GM21367 (cell line): ENCODE results near the gene NHLRC4.
"Not testable (repeated sequence)": the region's sequence is repeated elsewhere in the genome, so short reads cannot be mapped to it uniquely, and the experiment has no call there.

Source experiments
- ATAC-seq: cut with Tn5 transposase; IDR thresholded peaks from one replicate; pipeline ENCODE4 v1.9.1; 2021; ENCODE audit not compliant: unreplicated experiment

Gene NHLRC4

GRCh38 chr16:596736-597060 is 29.9 kb downstream of the NHLRC4 start:
- no peak for ATAC-seq

DNA sequence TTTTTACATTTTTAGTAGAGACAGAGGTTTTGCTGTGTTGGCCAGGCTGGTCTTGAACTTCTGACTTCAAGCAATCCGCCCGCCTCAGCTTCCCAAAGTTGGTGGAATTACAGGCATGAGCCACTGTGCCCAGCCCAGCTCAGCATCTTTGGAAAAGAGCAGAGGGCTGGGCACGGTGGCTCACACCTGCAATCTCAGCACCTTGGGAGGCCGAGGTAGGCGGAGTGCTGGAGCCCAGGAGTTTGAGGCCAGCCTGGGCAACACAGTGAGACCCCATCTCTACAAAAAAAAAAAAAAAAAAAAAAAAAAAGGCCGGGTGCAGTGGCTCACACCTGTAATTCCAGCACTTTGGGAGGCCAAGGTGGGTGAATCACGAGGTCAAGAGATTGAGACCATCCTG is 30.9 kb downstream of the NHLRC4 start:
- not testable (repeated sequence) for ATAC-seq

DNA sequence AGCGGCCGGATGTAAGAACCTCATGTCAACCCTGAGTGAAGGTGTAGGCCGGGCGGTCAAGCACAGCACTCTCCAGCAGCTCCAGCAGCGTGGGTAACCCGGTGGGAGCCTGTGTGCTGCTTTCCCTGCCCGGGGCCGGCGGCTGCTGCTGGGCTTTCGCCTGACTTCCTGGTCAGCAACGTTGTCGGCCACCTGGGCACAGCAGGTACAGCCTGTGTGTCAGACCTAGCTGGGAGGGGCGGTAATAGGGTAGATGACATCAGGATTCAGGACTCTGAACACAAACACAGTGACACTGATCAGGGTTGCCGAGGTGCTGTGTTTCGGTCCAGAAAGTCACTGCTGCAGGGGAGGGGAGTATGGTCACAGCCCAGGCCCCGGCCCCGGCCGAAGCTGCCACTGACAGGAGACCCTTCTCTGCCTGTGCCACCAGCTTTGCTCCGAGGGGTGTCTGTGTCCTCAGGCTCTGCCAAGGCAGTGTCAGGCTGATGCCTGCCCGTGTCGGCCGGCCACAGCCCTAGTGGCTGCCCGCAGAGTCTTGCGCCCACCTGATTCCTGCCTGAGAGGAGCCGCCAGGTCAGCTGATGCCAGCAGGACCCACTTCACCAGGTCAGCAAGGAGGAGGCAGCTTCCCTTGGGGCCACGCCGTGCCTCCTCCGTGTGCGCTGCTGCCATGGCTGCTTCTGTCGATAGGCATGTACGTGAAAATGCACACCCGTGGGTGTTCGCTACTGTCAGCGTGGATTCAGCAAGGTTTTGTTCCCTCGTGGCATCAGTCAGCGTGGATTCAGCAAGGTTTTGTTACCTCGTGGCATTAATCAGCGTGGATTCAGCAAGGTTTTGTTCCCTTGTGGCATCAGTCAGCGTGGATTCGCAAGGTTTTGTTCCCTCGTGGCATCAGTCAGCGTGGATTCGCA is 32.3 kb downstream of the NHLRC4 start:
- ATAC-seq: no peak

DNA sequence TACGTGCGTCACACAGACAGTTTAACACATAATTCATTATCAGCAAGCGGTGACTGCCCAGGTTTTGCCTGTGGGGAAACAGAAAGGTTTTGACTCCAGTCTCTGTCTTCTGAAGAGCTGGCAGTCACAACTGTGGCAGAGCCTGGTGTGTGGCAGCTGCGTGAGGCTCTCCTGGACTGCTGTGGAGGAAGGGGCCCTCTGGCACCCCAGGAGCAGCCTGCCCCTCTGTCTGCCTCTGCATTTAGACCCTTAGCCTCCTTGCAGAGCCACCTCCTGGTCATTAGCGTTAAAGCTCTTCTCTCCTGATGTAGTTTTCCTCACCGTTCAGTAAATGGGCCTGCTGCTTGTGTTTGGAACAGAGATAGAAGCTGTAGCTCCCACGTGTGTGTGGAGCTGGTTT is 34.0 kb downstream of the NHLRC4 start:
- ATAC-seq: no peak

DNA sequence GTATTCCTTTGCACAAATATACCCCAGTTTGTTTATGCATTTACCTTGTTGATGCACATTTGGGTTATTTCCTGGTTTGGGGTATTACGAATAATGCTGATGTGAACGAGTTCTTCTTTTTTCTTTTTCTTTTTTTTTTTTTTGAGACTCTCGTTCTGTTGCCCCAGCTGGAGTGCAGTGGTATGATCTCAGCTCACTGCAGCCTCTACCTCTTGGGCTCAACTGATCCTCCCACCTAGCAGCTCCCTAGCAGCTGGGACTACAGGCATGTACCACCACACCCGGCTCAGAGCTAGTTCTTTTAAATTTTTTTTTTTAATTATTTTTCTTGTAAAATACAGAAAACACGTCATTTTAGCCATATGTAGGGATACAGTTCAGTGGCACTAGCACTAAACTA is 37.1 kb downstream of the NHLRC4 start:
- no peak for ATAC-seq

GRCh38 chr16:606656-607307 is 40.0 kb downstream of the NHLRC4 start:
- ATAC-seq: no peak

DNA sequence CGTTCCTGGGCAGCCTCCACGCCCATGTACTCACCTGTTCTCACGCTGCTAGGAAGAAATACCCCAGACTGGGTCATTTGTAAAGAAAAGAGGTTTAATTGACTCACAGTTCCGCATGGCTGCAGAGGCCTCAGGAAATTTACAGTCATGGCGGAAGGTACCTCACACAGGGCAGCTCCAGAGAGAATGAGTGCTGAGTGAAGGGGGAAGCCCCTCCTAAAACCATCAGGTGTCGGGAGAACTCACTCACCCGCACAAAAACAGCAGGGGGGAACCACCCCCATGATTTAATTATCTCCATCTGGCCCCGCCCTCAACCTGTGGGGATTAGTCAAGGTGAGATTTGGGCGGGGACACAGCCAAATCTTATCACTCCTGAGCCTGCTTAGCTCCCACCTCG is 41.2 kb downstream of the NHLRC4 start:
- no peak for ATAC-seq

DNA sequence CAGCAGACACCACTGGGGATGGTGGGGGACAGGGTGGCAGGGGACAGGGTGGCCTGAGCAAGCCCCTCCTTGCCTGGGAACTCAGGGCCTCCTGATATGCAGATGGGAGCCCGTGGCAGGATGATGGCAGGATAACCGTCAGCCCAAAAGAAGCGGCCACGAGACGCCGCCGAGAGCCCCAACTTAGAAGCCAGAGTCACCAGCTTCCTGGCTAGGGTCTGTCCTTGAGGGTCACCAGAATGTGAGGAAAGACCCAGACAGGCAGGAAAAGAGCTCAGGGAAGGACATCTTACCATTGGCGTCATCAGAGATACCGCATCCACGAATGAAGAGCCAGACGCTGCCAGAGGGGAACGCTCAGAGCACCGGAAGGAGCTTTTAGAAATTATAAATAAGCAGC is 42.5 kb downstream of the NHLRC4 start:
- no peak for ATAC-seq

- no peak for ATAC-seq
Measured at GRCh38 chr16:609984-610383, 43.2 kb downstream of the NHLRC4 start.

DNA sequence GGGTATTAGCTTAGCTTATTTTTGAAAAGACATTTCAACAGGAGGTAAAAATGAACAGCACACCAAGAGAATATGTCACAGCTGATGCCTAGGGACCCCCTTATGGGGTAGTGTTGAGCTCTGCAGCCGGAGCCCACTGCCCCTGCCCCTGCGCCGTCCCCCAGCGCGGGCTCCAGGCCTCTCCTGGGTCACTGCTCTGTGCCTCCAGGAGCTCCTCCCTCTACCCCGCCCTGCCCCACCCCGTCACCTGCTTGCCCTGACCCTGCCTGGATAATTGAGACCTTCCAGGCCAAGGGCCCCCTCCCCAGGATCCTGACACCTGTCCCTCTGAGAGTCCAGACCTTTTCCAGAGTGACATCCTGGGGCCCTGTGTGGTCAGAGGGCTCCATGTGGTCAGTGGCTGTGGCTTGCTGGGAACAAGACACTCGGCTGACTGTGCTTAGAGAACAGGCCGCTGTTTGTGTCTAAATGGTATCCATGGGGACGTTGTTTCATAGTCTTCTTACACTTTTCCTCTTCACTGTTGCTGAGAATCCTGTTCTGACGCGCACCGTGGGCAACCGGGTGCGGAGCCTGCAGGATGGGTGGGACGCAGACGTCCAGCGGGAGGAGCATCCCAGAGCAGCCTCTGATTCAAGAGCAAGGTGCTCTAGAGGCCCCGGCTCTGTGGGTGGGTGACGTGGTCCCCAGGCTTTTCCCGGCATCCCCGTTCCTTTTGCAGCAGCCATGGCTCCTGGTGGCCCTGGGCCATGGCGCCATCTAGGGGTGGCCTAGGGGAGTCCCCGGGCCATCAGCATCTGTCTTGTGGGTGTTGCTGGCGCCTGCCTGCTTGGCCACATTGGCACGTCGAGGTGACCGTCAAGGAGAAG is 43.9 kb downstream of the NHLRC4 start:
- no peak for ATAC-seq

GRCh38 chr16:615122-615521 is 48.3 kb downstream of the NHLRC4 start:
- ATAC-seq: no peak

DNA sequence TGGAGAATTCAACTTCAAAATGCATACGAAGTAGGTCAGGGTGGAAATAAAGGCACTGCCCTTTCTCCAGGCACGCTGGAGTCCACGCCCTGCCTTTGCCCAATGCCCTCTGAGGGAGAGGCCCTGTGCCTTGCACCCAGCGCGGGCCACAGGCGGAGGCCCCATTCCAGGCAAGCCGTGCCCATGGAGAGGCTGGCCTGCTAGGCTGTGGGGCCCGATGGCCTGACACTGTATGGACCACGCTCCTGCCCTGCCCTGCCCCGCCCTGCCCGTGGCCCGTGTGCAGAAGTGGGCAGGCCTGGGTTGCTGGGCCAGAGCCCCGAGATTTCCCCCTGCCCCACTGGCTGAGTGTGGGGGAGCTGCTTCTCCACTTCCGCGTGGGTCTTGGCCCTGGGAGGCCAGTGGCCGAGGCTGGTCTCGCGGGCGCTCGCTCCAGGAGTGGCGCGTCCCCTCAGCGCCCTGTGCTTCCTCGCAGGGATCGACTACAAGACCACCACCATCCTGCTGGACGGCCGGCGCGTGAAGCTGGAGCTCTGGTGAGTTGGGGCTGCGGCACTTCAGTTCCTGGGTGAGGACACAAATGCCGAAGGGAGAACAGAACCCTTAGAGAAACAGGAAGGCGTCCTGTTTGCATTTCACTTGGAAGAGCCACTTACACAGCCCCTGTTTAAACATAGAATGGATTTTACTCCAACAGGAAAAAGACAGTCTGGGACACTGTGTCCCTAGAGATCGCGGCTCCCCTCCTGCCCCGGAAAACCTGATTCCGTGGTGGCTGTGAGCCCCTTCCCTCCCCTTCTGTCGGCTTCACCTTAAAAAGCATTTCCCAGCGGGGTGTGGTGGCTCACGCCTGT is 50.2 kb downstream of the NHLRC4 start:
- no peak for ATAC-seq

DNA sequence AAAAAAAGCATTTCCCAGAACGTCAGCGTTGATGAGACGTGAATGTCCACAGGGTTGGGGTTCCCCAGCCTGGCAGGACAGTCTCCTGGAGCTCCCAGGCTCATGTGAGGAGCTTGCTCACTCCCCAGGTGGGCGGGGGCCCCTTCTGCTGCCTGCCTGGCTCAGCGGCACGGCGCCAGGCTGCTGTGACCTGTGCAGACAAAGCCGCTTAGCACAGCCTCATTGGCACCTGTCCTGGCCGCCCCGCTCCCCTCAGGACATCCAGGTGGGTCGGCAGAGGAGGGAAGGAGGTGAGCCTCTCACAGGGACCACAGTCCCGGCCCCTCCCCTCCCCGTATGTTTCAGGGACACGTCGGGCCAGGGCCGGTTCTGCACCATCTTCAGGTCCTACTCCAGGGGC is 51.0 kb downstream of the NHLRC4 start:
- no peak for ATAC-seq
